Motor neuron (in vitro differentiated cells): ENCODE results near the gene PIK3C2B. TPM values are rescaled to one million over a fixed set of nuclear protein-coding genes. Genes with fewer than 3 reads are reported as not detected.
"Not testable (repeated sequence)": the region's sequence is repeated elsewhere in the genome, so short reads cannot be mapped to it uniquely, and the experiment has no call there.

Experiments used
- ATAC-seq, 8 experiments: fragments of 200-7000 bp; cut with Tn5 transposase; replicated peaks in 6 of 8; 2 replicates each; pipeline ENCODE4 v1.8.0; 2021; ENCODE audit warnings: mild to moderate bottlenecking in 8 of 8, moderate library complexity in 8 of 8
- H3K27ac ChIP-seq, 2 donors: fragments of 250-450 bp; sonication (Bioruptor Pico); 2 replicates each; pipeline ENCODE4 v1.9.0; 2021; ENCODE audit warnings: antibody characterized with exemption in 2 of 2, mild to moderate bottlenecking in 2 of 2, moderate library complexity in 1 of 2
- H3K4me1 ChIP-seq, 2 donors: fragments of 250-450 bp; sonication (Bioruptor Pico); replicated peaks in 1 of 2; 2 replicates each; pipeline ENCODE4 v1.6.1; 2021; ENCODE audit warnings: antibody characterized with exemption in 2 of 2, mild to moderate bottlenecking in 2 of 2, moderate library complexity in 1 of 2
- H3K4me3 ChIP-seq, 5 donors: fragments of 250-450 bp; sonication (Bioruptor Pico); 2 replicates each; pipeline ENCODE4 v1.9.0; 2021; ENCODE audit warnings: antibody characterized with exemption in 5 of 5, mild to moderate bottlenecking in 5 of 5, moderate library complexity in 4 of 5
- WGBS, 10 experiments: fragments of 450-650 bp; shearing (Covaris generic); methylation state at CpG; one replicate each; pipeline ENCODE4 v1.0.0; 2022; 5-methylcytosine and 5-hydroxymethylcytosine counted together
- in situ Hi-C, 9 experiments: fragments of 400-800 bp; cut with MboI; loops; one replicate each; pipeline ENCODE4 v1.15.0; 2021; ENCODE audit warnings: low sequenced_read_pairs in 9 of 9, low pct_unique_long_range_greater_than_20kb in 2 of 9; ENCODE audit not compliant: unreplicated experiment in 9 of 9
- total RNA-seq, 8 experiments: library from RNA; unstranded; fragments of 300-600 nt; gene quantifications; 2 replicates each; pipeline versions ENCODE4 v1.2.3 to v1.2.4, GENCODE V29; 2022

PIK3C2B gene, protein sequence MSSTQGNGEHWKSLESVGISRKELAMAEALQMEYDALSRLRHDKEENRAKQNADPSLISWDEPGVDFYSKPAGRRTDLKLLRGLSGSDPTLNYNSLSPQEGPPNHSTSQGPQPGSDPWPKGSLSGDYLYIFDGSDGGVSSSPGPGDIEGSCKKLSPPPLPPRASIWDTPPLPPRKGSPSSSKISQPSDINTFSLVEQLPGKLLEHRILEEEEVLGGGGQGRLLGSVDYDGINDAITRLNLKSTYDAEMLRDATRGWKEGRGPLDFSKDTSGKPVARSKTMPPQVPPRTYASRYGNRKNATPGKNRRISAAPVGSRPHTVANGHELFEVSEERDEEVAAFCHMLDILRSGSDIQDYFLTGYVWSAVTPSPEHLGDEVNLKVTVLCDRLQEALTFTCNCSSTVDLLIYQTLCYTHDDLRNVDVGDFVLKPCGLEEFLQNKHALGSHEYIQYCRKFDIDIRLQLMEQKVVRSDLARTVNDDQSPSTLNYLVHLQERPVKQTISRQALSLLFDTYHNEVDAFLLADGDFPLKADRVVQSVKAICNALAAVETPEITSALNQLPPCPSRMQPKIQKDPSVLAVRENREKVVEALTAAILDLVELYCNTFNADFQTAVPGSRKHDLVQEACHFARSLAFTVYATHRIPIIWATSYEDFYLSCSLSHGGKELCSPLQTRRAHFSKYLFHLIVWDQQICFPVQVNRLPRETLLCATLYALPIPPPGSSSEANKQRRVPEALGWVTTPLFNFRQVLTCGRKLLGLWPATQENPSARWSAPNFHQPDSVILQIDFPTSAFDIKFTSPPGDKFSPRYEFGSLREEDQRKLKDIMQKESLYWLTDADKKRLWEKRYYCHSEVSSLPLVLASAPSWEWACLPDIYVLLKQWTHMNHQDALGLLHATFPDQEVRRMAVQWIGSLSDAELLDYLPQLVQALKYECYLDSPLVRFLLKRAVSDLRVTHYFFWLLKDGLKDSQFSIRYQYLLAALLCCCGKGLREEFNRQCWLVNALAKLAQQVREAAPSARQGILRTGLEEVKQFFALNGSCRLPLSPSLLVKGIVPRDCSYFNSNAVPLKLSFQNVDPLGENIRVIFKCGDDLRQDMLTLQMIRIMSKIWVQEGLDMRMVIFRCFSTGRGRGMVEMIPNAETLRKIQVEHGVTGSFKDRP (N-terminal part only)
- total RNA-seq, result 10 to 100 TPM in 5 of 8 experiments, 1 to 10 TPM in 3; 4.6 to 60.2 (median 23.7) TPM

DNA sequence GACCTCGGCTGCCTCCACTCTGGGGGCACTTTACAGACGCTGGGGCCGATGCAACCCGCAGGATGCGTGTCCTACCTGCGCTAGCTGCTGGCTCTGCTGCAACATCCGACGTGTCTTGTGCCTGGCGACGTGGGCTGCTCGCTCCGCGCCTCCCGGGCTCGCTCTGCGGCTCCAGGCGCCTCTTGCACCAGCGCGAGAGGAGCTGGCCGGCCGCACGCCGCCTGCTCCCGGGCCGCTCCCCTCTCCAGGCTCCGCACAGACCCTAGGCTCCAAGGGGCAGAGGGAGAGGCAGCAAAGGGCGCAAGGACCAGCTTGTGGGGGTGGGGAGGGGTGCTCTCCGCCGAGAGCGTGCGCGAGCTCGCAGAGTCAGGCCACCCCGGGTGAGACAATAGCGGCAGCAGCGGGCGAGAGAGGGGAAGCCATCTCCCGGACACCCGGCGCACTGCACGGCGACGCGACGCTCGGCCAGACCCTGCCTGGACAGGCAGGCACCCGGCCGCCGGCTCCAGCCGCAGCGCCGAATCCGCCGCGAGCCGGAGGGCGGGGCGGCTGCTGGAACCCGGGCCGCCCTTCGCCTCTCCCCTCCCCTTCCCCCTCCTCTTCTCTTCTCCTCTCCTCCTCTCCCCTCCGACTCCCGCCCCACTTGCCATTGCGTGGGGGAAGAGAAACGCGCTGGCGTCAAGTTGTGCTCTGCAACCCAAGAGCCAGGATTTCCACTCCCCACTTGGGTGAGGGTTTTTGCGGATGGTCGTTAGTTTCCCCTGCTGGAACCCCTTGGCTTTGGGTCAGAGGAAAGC, at the start of gene PIK3C2B:
TSS of gene PIK3C2B (minus strand) at position 525 of the 797 bp plus-strand sequence. CDS start 25,003 bp downstream, outside the sequence.
- Histone ChIP-seq H3K4me3 (peak within 1 kb of the TSS; percentile 61 to 82 (median 73)), H3K4me1 (peaks cover 13 to 19% of the 10 kb centered on the region in 2 donors), H3K27ac (peak within 1 kb of the TSS; percentile 95 to 96)
- ATAC-seq, result peak; percentile 83 to 93 (median 92)
- in situ Hi-C loops, result no loop called here
- WGBS, 10 experiments, result 0 to 4% (median 2%) methylated on average over 1 to 6 of the region's 69 CpGs; no CpG with 5 or more reads in 7 of the 10 experiments

- WGBS, 10 experiments, result 84 to 100% (median 100%) methylated on average over 1 to 2 of the region's 2 CpGs; no CpG with 5 or more reads in 1 of the 10 experiments
- in situ Hi-C loops, result no loop called here
- peaks cover 4 to 6% of the 10 kb centered on the region in 2 donors for H3K4me1 ChIP-seq
- no peak overlapping the region for H3K27ac ChIP-seq
- H3K4me3 ChIP-seq, result no peak overlapping the region
- no peak for ATAC-seq
Observed at GRCh38 chr1:204544321-204544720, 49.7 kb upstream of the PIK3C2B start.

GRCh38 chr1:204541626-204542025, 47.0 kb upstream of the PIK3C2B start:
- 17 to 94% (median 67%) methylated on average over 1 to 2 of the region's 2 CpGs; no CpG with 5 or more reads in 1 of the 10 experiments for whole genome bisulfite sequencing, 10 experiments
- ATAC-seq, result peak in 1 of 8 experiments; percentile 39

GRCh38 chr1:204532832-204533231, 38.2 kb upstream of the PIK3C2B start:
- H3K4me3 ChIP-seq, result no peak overlapping the region
- no peak for ATAC-seq
- no peaks in the 10 kb centered on the region for H3K4me1 ChIP-seq
- H3K27ac ChIP-seq, result no peak overlapping the region
- in situ Hi-C loops, result no loop called here

More at GRCh38 chr1:204541626-204542025, 47.0 kb upstream of the PIK3C2B start:
- in situ Hi-C loops, result no loop called here
- Histone ChIP-seq H3K4me3 (no peak overlapping the region), H3K27ac (no peak overlapping the region), H3K4me1 (peaks cover 4 to 6% of the 10 kb centered on the region in 2 donors)

DNA sequence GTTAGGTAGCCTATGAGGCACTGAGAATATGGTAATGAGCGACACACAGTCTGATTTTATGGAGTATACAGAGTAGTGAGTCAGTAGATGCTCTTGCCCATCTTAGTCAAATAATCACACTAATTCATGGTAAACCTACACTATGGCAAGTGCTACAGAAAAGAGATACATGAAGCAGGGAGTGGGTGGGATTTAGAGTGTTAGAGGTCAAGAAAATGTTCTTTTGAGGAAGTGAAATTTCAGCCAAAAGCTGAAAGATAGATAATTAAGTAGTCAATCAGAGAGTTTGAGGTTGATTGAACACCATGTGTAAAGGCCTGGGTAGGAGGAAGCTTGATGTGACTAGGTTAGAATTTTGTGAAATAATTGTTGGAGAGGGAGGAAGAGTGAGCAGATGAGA, 36.3 kb upstream of the PIK3C2B start:
- 71 to 100% (median 95%) methylated on average over 1 of the region's 1 CpG; no CpG with 5 or more reads in 2 of the 10 experiments for WGBS, 10 experiments
- no peak for ATAC-seq
- in situ Hi-C loops, result no loop called here
- Histone ChIP-seq H3K27ac (no peak overlapping the region), H3K4me1 (no peaks in the 10 kb centered on the region), H3K4me3 (no peak overlapping the region)

DNA sequence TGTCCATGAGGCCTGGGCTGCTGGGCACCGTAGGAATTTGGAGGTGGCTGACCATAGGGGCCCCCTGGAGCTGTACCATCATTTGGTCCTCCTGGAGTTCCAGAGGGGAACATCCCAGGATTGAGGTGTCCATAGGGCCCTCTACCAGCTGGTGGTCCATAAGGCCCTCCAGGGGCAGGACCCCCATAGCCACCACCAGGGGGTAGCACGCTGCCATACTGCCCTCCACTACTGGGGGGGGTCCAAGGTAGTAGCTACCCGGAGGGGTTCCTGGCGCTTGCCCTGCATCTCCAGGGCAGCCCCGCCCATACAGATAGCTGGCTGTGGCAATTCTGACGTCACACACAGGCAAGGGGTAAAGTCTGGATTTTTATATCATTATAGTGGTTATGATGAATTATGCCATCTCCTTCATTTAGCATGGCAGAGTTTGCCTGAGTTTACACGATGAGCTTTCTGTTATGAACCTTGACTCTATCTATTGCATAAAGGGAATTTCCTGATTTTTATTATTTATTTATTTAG, 34.8 kb upstream of the PIK3C2B start:
- Histone ChIP-seq H3K27ac (no peak overlapping the region), H3K4me3 (no peak overlapping the region), H3K4me1 (no peaks in the 10 kb centered on the region)
- ATAC-seq, result peak in 3 of 8 experiments; percentile 30 to 40 (median 33)
- in situ Hi-C loops, result no loop called here
- WGBS, 10 experiments, result 68 to 100% (median 99%) methylated on average over 1 to 7 of the region's 7 CpGs; no CpG with 5 or more reads in 3 of the 10 experiments

DNA sequence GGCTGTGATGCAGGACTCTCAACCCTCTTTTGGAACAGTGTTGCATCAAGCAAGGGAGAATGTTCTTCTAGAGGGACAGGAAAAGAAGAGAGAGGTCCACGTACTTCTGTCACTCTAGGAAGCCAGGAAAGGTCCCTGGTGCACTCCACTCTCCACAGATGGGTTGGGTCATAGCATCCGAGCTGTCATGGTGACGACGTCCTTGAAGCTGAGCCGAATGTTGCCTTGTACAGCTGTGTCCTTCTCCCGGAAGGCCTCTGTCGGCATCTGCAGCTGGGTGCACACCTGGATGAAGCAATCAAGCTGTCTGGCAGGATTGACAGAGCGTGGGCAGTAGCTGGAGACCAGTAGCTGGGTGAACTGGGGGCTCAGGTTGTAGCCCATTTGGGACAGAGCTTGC, 34.1 kb upstream of the PIK3C2B start:
- ATAC-seq, result no peak
- in situ Hi-C loops, result no loop called here
- WGBS, 10 experiments, result 90 to 100% (median 95%) methylated on average over 1 to 8 of the region's 8 CpGs; no CpG with 5 or more reads in 2 of the 10 experiments
- no peaks in the 10 kb centered on the region for H3K4me1 ChIP-seq
- H3K27ac ChIP-seq, result no peak overlapping the region
- no peak overlapping the region for H3K4me3 ChIP-seq

GRCh38 chr1:204528241-204528640, 33.6 kb upstream of the PIK3C2B start:
- Histone ChIP-seq H3K27ac (no peak overlapping the region), H3K4me1 (no peaks in the 10 kb centered on the region), H3K4me3 (no peak overlapping the region)
- in situ Hi-C loops, result no loop called here
- ATAC-seq, result no peak
- 100% methylated on average over 1 to 5 of the region's 5 CpGs; no CpG with 5 or more reads in 3 of the 10 experiments for WGBS, 10 experiments

GRCh38 chr1:204524986-204525385, 30.4 kb upstream of the PIK3C2B start:
- Histone ChIP-seq H3K4me3 (no peak overlapping the region), H3K27ac (no peak overlapping the region), H3K4me1 (no peaks in the 10 kb centered on the region)
- in situ Hi-C loops, result loop anchor here in 2 of 9 experiments (25.0 kb wide), 2 partner anchors 338 to 363 kb away; partner anchors contain the start of genes ETNK2 (in 1 of the 2), KISS1 (in 1 of the 2) and REN (in 1 of the 2)
- no peak for ATAC-seq
- 78 to 97% (median 88%) methylated on average over 1 to 3 of the region's 3 CpGs; no CpG with 5 or more reads in 2 of the 10 experiments for WGBS, 10 experiments

DNA sequence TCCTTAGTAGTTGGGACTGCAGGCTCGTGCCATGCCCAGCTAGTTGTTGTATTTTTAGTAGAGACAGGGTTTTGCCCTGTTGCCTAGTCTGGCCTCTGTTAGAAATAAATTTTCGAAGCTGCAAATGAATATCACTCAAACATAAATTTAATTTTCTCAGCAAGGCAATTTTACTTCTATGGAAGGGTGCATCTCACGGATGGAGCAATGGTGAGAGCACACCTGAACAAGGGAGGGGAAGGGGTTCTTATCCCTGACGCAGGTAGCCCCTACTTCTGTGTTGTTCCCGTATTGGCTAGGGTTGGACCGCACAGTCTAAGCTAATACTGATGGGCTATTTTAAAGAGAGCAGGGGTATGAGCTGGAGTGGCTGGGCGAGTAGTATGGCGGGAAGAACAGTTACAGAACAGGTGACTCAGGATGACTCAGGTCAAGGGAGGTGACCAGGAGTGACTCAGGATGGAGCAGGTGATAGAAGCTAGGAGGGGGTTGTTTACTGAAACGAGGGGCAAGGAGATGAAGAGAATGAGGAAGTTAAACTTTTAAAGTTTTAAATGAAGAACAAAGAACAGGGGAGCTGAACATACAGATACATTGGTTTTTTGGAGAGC, 29.1 kb upstream of the PIK3C2B start:
- WGBS, 10 experiments, result 91 to 100% (median 100%) methylated on average over 1 to 9 of the region's 9 CpGs; no CpG with 5 or more reads in 1 of the 10 experiments
- in situ Hi-C loops, result loop anchor here in 2 of 9 experiments (25.0 kb wide), 2 partner anchors 336 to 361 kb away; partner anchors contain the start of genes ETNK2 (in 1 of the 2), KISS1 (in 1 of the 2) and REN (in 1 of the 2)
- no peak for ATAC-seq
- H3K27ac ChIP-seq, result no peak overlapping the region
- no peaks in the 10 kb centered on the region for H3K4me1 ChIP-seq
- H3K4me3 ChIP-seq, result no peak overlapping the region

DNA sequence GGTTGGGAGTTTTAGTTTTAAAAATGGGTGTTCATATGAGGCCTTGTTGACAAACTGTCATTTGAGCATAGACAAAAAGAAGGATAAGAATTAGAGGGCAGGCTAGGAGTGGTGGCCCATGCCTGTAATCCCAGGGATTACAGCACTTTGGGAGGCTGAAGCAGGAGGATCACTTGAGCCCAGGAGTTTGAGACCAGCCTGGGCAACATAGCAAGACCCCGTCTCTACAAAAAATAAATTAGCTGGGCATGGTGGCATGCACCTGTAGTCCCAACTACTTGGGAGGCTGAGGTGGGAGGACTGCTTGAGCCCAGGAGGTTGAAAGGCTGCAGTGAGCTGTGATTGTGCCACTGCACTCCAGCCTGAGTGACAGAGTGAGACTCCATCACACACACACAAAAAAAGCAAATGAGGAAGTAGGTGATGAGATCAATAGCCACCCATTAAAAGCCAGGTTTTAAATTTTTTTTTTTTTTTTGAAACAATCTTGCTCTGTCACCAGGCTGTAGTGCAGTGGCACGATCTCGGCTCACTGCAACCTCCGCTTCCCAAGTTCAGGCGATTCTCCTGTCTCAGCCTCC, 27.4 kb upstream of the PIK3C2B start:
- not testable (repeated sequence) for H3K4me1 ChIP-seq, H3K4me3 ChIP-seq, H3K27ac ChIP-seq, ATAC-seq
- in situ Hi-C loops, result loop anchor here in 2 of 9 experiments (25.0 kb wide), 2 partner anchors 335 to 360 kb away; partner anchors contain the start of genes ETNK2 (in 1 of the 2), KISS1 (in 1 of the 2) and REN (in 1 of the 2)
- 83 to 100% (median 97%) methylated on average over 1 to 5 of the region's 5 CpGs; no CpG with 5 or more reads in 4 of the 10 experiments for WGBS, 10 experiments
